SK-MEL-5 (cell line): Measurements from ENCODE around the gene RAN. TPM values are rescaled to one million over a fixed set of nuclear protein-coding genes. Genes with fewer than 3 reads are reported as not detected.

ENCODE experiments used
- DNase-seq: peaks from one replicate; pipeline ENCODE4 v3.0.0-alpha.2; 2016; ENCODE audit warnings: low read depth, low spot score
- in situ Hi-C: cut with HindIII; loops from 2 replicates; pipeline ENCODE4 v1.10.0; 2016; ENCODE audit warnings: low sequenced_read_pairs, high pct_unique_total_duplicates, low pct_unique_long_range_greater_than_20kb
- small RNA-seq, 2 experiments: library from RNA; depleted of rRNA; stranded (forward); fragments of <200 nt; gene quantifications; one replicate each; pipeline ENCODE3, GENCODE V24; 2014
- total RNA-seq: library from RNA; depleted of rRNA; stranded (reverse); fragments of >200 nt; shearing (Covaris generic); gene quantifications from 2 replicates; pipeline ENCODE4 v1.2.3, GENCODE V29; 2014; rRNA removed

RAN gene
- total RNA-seq, 1 experiment from 2014 or later, result 1,589 TPM

DNA sequence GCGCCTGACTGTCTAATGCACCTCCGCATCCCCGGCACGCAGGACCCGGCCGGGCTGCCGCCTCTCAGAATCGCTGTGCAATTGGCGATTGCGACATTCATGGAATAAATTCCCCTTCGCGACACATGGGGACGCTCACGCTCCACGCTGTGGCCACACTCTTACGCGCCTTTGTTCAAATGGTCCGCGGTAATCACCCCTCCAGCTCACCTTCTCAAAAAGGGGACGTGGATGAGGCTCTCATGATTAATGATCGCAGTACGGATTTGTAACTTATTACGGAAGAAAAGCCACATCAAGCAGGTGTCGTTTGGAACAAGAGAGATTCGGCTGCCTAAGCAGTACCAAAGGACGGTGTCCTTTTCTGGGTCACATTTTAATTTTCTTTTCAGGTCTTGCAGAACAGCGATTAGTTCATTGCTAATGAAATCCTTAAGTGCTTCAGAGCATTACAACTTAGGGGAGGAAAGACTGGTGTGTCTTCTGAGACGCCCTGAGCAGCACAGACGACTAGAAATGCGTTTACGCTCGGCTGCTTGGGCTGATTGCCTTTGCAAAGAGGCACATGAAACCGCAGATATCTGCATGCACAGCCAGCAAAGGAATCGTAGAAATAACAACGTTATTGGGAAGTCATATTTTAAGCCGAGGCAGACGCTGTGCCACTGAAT, 44.5 kb downstream of the RAN start:
- in situ Hi-C loops, result no loop called here
- DNase-seq, result peak; percentile 71

GRCh38 chr12:130917607-130918006, 45.7 kb downstream of the RAN start:
- no peak for DNase-seq
- in situ Hi-C loops, result no loop called here

- no peak for DNase-seq
- in situ Hi-C loops, result no loop called here
Measured at GRCh38 chr12:130919086-130919485, 47.2 kb downstream of the RAN start.

DNA sequence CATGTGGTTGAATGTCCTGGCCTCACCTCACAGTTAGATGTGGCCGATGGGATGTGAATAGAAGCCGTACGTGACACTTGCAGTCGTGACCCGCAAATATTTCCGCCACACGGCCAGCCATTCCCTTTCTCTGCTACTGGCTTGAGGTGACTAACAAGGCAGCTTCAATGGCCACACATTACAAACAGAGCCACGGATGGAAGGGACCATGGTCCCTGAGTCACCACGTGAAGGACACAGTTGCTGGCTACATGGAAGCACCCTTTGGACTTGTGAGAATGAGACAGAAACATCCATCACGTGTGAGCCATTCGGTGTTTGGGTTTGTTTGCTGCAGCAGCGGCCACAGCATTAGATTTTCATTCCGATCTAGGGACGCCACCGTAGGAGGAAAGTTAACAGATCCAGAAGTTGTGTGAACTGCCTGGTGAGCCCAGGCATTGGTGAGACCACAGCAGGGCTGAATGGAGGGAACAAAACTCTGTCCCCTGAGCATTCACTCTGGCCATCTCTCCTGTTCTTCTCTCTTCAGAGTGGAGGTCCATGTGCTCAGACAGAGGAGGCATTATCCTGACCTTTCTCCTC, 48.3 kb downstream of the RAN start:
- DNase-seq, result no peak
- in situ Hi-C loops, result no loop called here

DNA sequence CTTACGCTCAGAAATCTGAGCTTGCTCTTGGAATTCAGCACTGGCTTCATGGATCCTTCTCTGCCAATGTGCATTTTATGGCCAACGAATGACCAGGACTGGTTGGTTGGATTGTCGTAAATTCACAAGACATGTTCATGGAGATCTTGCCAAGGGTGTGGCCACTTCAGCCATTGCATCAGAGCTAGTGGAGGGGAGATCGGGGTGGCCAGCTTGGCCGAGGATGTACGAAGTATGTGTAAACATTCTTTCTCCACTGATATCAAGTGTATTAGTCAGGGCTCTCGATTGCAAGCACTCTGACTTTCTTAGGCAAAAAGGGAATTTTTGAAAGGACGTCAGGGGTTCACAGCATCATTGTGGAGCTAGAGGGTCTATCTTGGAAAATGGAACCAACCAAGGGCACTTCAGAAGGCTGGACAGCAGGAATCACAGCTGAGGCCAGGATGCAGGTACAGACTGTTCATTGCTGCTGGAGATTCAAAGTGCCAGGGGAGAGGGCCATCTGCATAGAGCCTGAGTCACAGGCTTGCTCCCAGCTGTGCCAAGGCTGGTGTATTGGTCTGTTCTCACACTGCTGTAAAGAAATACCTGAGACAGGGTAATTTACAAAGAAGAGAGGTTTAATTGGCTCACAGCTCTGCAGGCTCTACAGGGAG, 49.0 kb downstream of the RAN start:
- in situ Hi-C loops, result no loop called here
- DNase-seq, result no peak

DNA sequence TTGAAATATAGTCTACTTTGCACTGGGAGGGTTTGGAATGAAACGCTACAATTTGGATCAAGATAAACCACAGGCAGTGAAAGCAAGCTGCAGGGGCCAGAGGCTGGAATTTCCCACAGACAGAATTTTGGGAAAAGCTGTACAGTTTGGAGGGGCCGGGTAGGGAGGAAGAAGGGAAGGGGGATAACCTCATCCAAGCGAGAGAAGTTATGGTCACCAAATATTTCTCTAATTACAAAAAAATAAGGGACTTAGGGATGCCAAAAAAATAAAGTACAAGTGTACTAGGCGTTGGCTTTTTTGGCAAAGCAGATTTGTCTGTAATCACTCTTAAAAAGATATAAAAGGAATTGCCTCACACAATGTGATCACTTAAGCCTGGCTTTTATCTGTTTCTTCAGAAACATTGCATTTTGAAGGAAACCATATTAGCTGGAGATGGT, 50.7 kb downstream of the RAN start:
- no peak for DNase-seq
- in situ Hi-C loops, result no loop called here

DNA sequence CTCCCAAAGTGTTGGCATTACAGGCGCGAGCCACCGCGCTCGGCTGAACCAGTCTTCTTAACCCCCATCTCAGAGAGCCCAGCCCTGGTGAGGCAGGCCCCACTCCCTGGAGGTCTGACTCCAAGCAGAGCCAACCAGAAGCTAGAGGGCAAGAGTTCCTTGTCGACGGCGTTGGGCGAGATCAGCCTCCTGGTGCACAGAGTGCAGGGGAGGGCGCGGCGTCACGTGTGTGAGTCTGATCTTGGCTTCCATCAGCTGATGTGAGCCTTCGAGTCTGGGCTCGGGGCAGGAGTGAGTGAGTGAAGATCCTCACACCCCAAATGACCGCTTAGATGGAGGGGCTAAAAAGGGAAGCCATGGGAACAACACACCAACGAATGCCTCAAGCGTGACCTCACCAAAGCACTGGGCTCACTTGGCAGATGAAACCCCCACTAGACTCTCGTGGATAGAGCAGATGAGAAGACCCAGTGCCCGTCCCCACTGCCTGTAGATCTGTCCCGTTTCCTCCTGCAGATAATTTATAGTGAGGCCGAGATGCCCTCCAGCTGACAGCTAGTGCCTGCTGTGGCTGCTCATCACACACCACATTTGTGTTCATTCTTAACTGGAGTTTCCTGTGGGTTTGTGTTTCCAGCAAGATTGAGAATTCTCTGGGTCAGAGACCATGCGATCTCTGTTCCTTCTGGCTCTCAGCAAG, 53.2 kb downstream of the RAN start:
- DNase-seq, result no peak
- in situ Hi-C loops, result no loop called here

- DNase-seq, result peak; percentile 97
- in situ Hi-C loops, result no loop called here
Measured at GRCh38 chr12:130925666-130926015, 53.8 kb downstream of the RAN start.

Small RNA genes lying within 50 kb of the gene (small RNA-seq; reads per million reads assigned to genes)
- gene RF00019, result 0 reads per million in 2 experiments
- 0 reads per million in 2 experiments for gene RNU6-1077P

Other genes with a start within 250 kb of the RAN start
- gene RIMBP2, start 155.8 kb upstream of the RAN start, total RNA-seq, result not detected in 2 replicates
- 22.9 and 23.7 TPM in 2 replicates for gene STX2, start 32.8 kb upstream of the RAN start, total RNA-seq
- 0.05 TPM in 1 of 2 replicates, not detected in the other for gene ADGRD1, start 81.8 kb downstream of the RAN start, total RNA-seq